ENCODE results near the gene CABS1.

The CABS1 gene

DNA sequence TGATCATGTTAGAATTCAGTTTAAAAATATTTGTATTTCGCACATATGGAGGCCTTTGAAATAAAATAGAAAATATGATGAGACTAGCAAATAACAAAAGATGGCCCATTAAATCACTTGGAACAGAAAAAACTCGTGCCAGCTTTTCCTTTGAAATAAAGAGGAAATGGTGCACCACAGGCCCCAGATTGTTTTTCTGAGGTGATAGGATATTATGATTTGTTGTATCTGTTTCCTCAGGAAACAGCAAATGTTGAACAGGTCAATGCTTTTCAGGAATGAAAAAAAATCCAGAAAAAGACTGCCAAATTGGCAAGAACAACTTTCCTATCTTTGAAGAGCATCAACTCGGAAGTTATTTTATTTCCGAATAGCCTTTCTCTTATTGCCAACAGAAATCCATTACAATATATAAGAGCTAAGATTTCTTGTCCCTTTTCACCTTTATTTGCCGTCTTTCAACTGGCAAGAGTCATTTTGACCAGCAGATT, 48.0 kb downstream of the CABS1 start, which contains the start of gene SMR3B:
TSS of gene SMR3B (plus strand) at position 441 of the 491 bp plus-strand sequence. CDS start 1,380 bp downstream, outside the sequence.
- DNase-seq (ENCODE audit: low read depth) = no peak
